K562 (cell line): Measurements from ENCODE around the gene TMEM63A. TPM values are rescaled to one million over a fixed set of nuclear protein-coding genes. Genes with fewer than 3 reads are reported as not detected.

Experiments
- ARID1B ChIP-seq: fragments of 450-650 bp; IDR thresholded peaks from 2 replicates; pipeline ENCODE4 v1.6.1; 2016; ENCODE audit warnings: antibody characterized with exemption, mild to moderate bottlenecking, inconsistent platforms
- BCOR ChIP-seq: fragments of 450-650 bp; IDR thresholded peaks from 2 replicates; pipeline ENCODE4 v1.6.1; 2016
- BRD9 ChIP-seq: fragments of 450-650 bp; IDR thresholded peaks from 2 replicates; pipeline ENCODE4 v1.6.1; 2018; ENCODE audit warnings: low read depth; ENCODE audit not compliant: partially characterized antibody
- C11orf30 ChIP-seq: fragments of 450-650 bp; IDR thresholded peaks from 2 replicates; pipeline ENCODE4 v1.6.1; 2016; ENCODE audit warnings: low read depth, mild to moderate bottlenecking
- DDX20 ChIP-seq: fragments of 450-650 bp; IDR thresholded peaks from 2 replicates; pipeline ENCODE4 v1.6.1; 2016; ENCODE audit warnings: missing genetic modification characterization, low read depth, mild to moderate bottlenecking, missing compliant biosample characterization, moderate library complexity
- DNMT1 ChIP-seq: fragments of 450-650 bp; IDR thresholded peaks from 2 replicates; pipeline ENCODE4 v1.6.1; 2016; ENCODE audit warnings: antibody characterized with exemption, mild to moderate bottlenecking
- FOXP4 ChIP-seq: sonication (generic); formaldehyde crosslinking; IDR thresholded peaks from 2 replicates; pipeline ENCODE4 v1.8.0; 2022; ENCODE audit warnings: mild to moderate bottlenecking, missing genetic modification reagents, borderline replicate concordance
- HNRNPUL1 ChIP-seq: fragments of 200-400 bp; formaldehyde crosslinking; IDR thresholded peaks from 2 replicates; pipeline ENCODE4 v1.6.1; 2017; ENCODE audit warnings: low read length
- KDM2B ChIP-seq: fragments of 250-450 bp; sonication (Bioruptor Pico); IDR thresholded peaks from 2 replicates; pipeline ENCODE4 v1.8.0; 2021; ENCODE audit warnings: mild to moderate bottlenecking, moderate library complexity
- NFE2 ChIP-seq: IDR thresholded peaks from 2 replicates; pipeline ENCODE4 v1.6.1; 2014; ENCODE audit warnings: antibody characterized with exemption, low read depth
- SRSF1 ChIP-seq: fragments of 200-400 bp; formaldehyde crosslinking; IDR thresholded peaks from 2 replicates; pipeline ENCODE4 v1.6.1; 2017; ENCODE audit warnings: mild to moderate bottlenecking, low read depth, low read length, moderate library complexity
- TOE1 ChIP-seq, 2 experiments: fragments of 450-650 bp in 1 of 2; sonication (generic) in 1 of 2; formaldehyde crosslinking in 1 of 2; IDR thresholded peaks; 2 replicates each; pipeline versions ENCODE4 v1.7.1 to v1.8.0; 2016 to 2022; ENCODE audit warnings: borderline replicate concordance in 2 of 2, mild to moderate bottlenecking in 2 of 2, antibody characterized with exemption in 1 of 2, inconsistent platforms in 1 of 2, low read depth in 1 of 2, missing genetic modification reagents in 1 of 2, moderate library complexity in 1 of 2
- ZBTB11 ChIP-seq, 3 experiments: fragments of 200-800 bp in 1 of 3; fragments of 250-450 bp in 1 of 3; fragments of 450-650 bp in 1 of 3; sonication (Bioruptor Pico) in 1 of 3; sonication (Bioruptor generic) in 1 of 3; formaldehyde crosslinking in 1 of 3; IDR thresholded peaks; 2 replicates each; pipeline versions ENCODE4 v1.6.1 to v1.8.0; 2016 to 2022; ENCODE audit warnings: mild to moderate bottlenecking in 2 of 3, missing genetic modification characterization in 2 of 3, missing compliant biosample characterization in 1 of 3, moderate library complexity in 1 of 3
- ZBTB2 ChIP-seq: fragments of 450-650 bp; IDR thresholded peaks from 2 replicates; pipeline ENCODE4 v1.6.1; 2016; ENCODE audit warnings: antibody characterized with exemption
- ZFP1 ChIP-seq: fragments of 450-650 bp; formaldehyde crosslinking; IDR thresholded peaks from 2 replicates; pipeline ENCODE4 v1.4.0; 2020; ENCODE audit warnings: mild to moderate bottlenecking, mixed read lengths
- ZNF384 ChIP-seq: IDR thresholded peaks from 2 replicates; pipeline ENCODE4 v1.6.1; 2012; ENCODE audit warnings: low read depth, low read length, improper control_type of control experiment
- ZNF699 ChIP-seq: fragments of 250-450 bp; sonication (Bioruptor Pico); IDR thresholded peaks from 2 replicates; pipeline ENCODE4 v1.8.0; 2021; ENCODE audit warnings: mild to moderate bottlenecking, moderate library complexity; ENCODE audit not compliant: insufficient replicate concordance
- polyA plus RNA-seq, 8 experiments: library from polyadenylated mRNA; depleted of rRNA in 4 of 8; stranded (reverse) in 5 of 8; unstranded in 3 of 8; fragments of >200 nt; fragmentation: Nextera tagmentation in 2 of 8; fragmentation: Illumina TruSeq in 1 of 8; extraction: Ambion mirVana in 2 of 8; extraction: Trizol in 1 of 8; gene quantifications; 2 replicates each; pipeline versions ENCODE4 v1.2.1 to v1.2.3, GENCODE V29; 2011 to 2014; ENCODE audit warnings: inconsistent platforms in 1 of 8, missing spikeins in 1 of 8
- total RNA-seq, 7 experiments: library from RNA; depleted of rRNA in 6 of 7; stranded (reverse); fragments of >200 nt in 6 of 7; fragmentation: Illumina TruSeq in 2 of 7; extraction: Trizol in 2 of 7; gene quantifications; 2 replicates each; pipeline versions ENCODE4 v1.2.1 to v1.2.3, GENCODE V29; 2011 to 2021; ENCODE audit warnings: low replicate concordance in 1 of 7
- TF ChIP-seq, protein P1 (sequence below): IDR thresholded peaks from 2 replicates; pipeline ENCODE4 v1.6.1; 2014; ENCODE audit warnings: antibody characterized with exemption
- TF ChIP-seq, protein P2 (sequence below), 2 experiments: fragments of 450-650 bp in 1 of 2; sonication (generic) in 1 of 2; formaldehyde crosslinking in 1 of 2; IDR thresholded peaks in 1 of 2; conservative IDR thresholded peaks in 1 of 2; 2 replicates each; pipeline versions ENCODE4 v1.6.1 to v1.8.1; 2016 to 2023; ENCODE audit warnings: mild to moderate bottlenecking in 2 of 2, moderate library complexity in 2 of 2, inconsistent platforms in 1 of 2, missing genetic modification reagents in 1 of 2

Gene TMEM63A
- total and polyA plus RNA-seq, 9 of the 15 experiments (the other 6 are each of a cell fraction or from before 2014, with no cell fraction given), result 2.0 to 54.6 (median 17.5) TPM

GRCh38 chr1:225917536-225917935, 35.4 kb upstream of the TMEM63A start (continued):
- TF ChIP-seq BCOR (0 out of 2 replicates have a peak, but pooled peaks have one; percentile 19), ZBTB2 (no peak), C11orf30 (peak; percentile 95), ARID1B (peak; percentile 29; the same call in 1 of the 2 replicates), SRSF1 (no peak), ZFP1 (CRISPR knock-in tag) (no peak), HNRNPUL1 (no peak), FOXP4 (no peak), BRD9 (no peak), ZNF699 (CRISPR knock-in tag) (no peak), DNMT1 (no peak), NFE2 (peak; percentile 93), ZBTB11 (CRISPR knock-in tag; IDR thresholded peaks at IDR 0.05) (no peak), KDM2B (CRISPR knock-in tag) (no peak), ZNF384 (peak; percentile 48; the same call in 1 of the 2 replicates), TOE1 (IDR thresholded peaks at IDR 0.05; ENCODE audit: borderline replicate concordance) (no peak), TOE1 (CRISPR knock-in tag; IDR thresholded peaks at IDR 0.05; ENCODE audit: borderline replicate concordance, low read depth) (no peak), DDX20 (tag) (no peak)
- TF ChIP-seq, protein P1, sequence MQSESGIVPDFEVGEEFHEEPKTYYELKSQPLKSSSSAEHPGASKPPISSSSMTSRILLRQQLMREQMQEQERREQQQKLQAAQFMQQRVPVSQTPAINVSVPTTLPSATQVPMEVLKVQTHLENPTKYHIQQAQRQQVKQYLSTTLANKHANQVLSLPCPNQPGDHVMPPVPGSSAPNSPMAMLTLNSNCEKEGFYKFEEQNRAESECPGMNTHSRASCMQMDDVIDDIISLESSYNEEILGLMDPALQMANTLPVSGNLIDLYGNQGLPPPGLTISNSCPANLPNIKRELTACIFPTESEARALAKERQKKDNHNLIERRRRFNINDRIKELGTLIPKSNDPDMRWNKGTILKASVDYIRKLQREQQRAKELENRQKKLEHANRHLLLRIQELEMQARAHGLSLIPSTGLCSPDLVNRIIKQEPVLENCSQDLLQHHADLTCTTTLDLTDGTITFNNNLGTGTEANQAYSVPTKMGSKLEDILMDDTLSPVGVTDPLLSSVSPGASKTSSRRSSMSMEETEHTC, result no peak
- TF ChIP-seq, protein P2, sequence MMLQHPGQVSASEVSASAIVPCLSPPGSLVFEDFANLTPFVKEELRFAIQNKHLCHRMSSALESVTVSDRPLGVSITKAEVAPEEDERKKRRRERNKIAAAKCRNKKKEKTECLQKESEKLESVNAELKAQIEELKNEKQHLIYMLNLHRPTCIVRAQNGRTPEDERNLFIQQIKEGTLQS (IDR thresholded peaks at IDR 0.05), result no peak
- TF ChIP-seq, protein P2 (CRISPR knock-in tag; conservative IDR thresholded peaks at IDR 0.05), result no peak
